Measurements from ENCODE around the gene ELP5.

DNA sequence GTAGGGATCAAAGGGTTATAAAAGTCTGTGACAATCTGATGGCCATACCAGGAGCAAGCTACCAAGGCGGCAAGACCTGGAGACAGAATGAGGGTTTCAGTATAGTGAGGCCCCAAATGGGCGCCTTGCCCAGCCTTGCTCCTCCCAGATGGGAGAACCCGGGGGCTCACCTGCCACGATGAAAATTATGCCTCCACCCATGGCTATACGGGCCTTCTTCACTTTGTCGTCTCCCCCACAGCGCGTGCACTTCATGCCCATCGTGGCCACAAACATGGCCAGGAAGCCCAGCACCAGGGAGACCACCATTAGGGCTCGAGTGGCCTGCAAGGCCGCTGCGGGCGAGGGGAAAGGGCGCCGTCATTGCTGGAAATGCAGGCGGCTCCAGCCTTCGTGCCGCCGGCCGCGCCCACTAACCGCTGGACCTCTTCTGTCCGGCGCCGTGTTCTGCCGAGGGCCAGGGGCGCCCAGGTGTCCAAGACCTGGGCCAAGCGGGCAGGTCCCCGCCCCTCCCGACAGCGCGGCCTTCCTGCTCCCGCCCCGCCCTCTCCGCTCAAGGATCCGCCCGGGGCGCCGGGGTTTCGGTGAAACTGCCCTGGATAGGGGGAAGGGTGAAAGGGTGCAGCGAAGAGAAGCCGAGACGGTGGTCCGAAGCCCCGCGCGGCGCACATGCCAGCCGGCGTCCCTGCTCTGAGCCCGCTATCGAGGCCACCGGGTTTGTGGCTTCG lies 8.8 kb downstream of the ELP5 start:
- TF ChIP-seq NFE2L2 (IDR thresholded peaks at IDR 0.05; ENCODE audit: low read depth, low read length) = no peak
- TF ChIP-seq RCOR1 (IDR thresholded peaks at IDR 0.05; ENCODE audit: insufficient replicate concordance, low read length) = no peak
- no peak for TF ChIP-seq MXI1 (IDR thresholded peaks at IDR 0.05; ENCODE audit: borderline replicate concordance, low read depth, low read length)
- TF ChIP-seq POLR2A (IDR thresholded peaks at IDR 0.05; ENCODE audit: low read depth, low read length) = no peak
- TF ChIP-seq, protein P1, sequence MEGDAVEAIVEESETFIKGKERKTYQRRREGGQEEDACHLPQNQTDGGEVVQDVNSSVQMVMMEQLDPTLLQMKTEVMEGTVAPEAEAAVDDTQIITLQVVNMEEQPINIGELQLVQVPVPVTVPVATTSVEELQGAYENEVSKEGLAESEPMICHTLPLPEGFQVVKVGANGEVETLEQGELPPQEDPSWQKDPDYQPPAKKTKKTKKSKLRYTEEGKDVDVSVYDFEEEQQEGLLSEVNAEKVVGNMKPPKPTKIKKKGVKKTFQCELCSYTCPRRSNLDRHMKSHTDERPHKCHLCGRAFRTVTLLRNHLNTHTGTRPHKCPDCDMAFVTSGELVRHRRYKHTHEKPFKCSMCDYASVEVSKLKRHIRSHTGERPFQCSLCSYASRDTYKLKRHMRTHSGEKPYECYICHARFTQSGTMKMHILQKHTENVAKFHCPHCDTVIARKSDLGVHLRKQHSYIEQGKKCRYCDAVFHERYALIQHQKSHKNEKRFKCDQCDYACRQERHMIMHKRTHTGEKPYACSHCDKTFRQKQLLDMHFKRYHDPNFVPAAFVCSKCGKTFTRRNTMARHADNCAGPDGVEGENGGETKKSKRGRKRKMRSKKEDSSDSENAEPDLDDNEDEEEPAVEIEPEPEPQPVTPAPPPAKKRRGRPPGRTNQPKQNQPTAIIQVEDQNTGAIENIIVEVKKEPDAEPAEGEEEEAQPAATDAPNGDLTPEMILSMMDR (conservative IDR thresholded peaks at IDR 0.05; ENCODE audit: low read depth, low read length) = no peak
- no peak for TF ChIP-seq RAD21 (IDR thresholded peaks at IDR 0.05; ENCODE audit: low read length)
- TF ChIP-seq MAZ (IDR thresholded peaks at IDR 0.05; ENCODE audit: borderline replicate concordance, low read depth, low read length) = no peak
- no peak for TF ChIP-seq RFX5 (IDR thresholded peaks at IDR 0.05; ENCODE audit: low read depth, low read length)
- TF ChIP-seq MAFK (IDR thresholded peaks at IDR 0.05; ENCODE audit: low read depth, low read length) = no peak
- no peak for TF ChIP-seq CHD1 (IDR thresholded peaks at IDR 0.05; ENCODE audit: low read depth, low read length)
- no peak for TF ChIP-seq SMC3 (IDR thresholded peaks at IDR 0.05; ENCODE audit: low read depth, low read length)
- TF ChIP-seq, protein P2, sequence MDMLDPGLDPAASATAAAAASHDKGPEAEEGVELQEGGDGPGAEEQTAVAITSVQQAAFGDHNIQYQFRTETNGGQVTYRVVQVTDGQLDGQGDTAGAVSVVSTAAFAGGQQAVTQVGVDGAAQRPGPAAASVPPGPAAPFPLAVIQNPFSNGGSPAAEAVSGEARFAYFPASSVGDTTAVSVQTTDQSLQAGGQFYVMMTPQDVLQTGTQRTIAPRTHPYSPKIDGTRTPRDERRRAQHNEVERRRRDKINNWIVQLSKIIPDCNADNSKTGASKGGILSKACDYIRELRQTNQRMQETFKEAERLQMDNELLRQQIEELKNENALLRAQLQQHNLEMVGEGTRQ (IDR thresholded peaks at IDR 0.05; ENCODE audit: low read depth, low read length) = no peak
